ENCODE measurements around the gene HNRNPL. TPM values are rescaled to one million over a fixed set of nuclear protein-coding genes. Genes with fewer than 3 reads are reported as not detected.

HNRNPL gene
- total RNA-seq, 1 experiment from 2014 or later = 443 TPM

GRCh38 chr19:38850976-38851621 is 1.3 kb upstream of the HNRNPL start:
- intact Hi-C loops (cut with micrococcal nuclease; ENCODE audit: unreplicated experiment) = loop anchor here (1.0 to 5.0 kb wide), 7 partner anchors 14 to 214 kb away; partner anchors contain the start of genes ECH1, MRPS12, NFKBIB and SARS2
- Histone ChIP-seq H4K20me1 (ENCODE audit: insufficient read depth) (peaks cover 28% of the 10 kb centered on the region), H3F3A (ENCODE audit: insufficient read depth, low read depth) (peaks cover 45% of the 10 kb centered on the region), H3K27ac (peak overlapping the region; percentile 84), H2AFZ (peak overlapping the region; percentile 86), H3K4me3 (peak overlapping the region; percentile 76), H3K4me2 (peak overlapping the region; percentile 99), H3K9me2 (ENCODE audit: insufficient read depth) (no peaks in the 10 kb centered on the region), H3K4me1 (replicated peaks; ENCODE audit: insufficient read depth) (peaks cover 35% of the 10 kb centered on the region), H3K27me3 (ENCODE audit: insufficient read depth, low read depth) (no peaks in the 10 kb centered on the region), H3K9me3 (ENCODE audit: insufficient read depth, low read depth) (no peaks in the 10 kb centered on the region), H3K36me3 (ENCODE audit: low read depth) (peaks cover 11% of the 10 kb centered on the region), H3K79me2 (ENCODE audit: low read depth) (peaks cover 42% of the 10 kb centered on the region)
- DNase-seq = no peak
- ChIA-PET POLR2A (ENCODE audit: unreplicated experiment) (interaction anchor here (0.5 to 0.7 kb wide), 6 partner anchors 12 to 316 kb away, joined by 3 to 17 read pairs (median 4); no protein-coding TSS in a partner anchor), CTCF (interaction anchor here (1.0 kb wide), 1 partner anchor 80 kb away, joined by 3 read pairs; the partner anchor contains the start of genes MRPS12 and SARS2)
- TSS peak; percentile 6 for BruUV-seq (replicated peaks)
- no peak for TF ChIP-seq CTCF (conservative IDR thresholded peaks at IDR 0.05)
- TF ChIP-seq EZH2 (IDR thresholded peaks at IDR 0.05; ENCODE audit: low read depth) = no peak

- CTCF ChIA-PET = interaction anchor here (1.0 kb wide), 1 partner anchor 80 kb away, joined by 3 read pairs; the partner anchor contains the start of genes MRPS12 and SARS2
- H4K20me1 ChIP-seq (ENCODE audit: insufficient read depth) = peaks cover 34% of the 10 kb centered on the region
- TF ChIP-seq EZH2 (IDR thresholded peaks at IDR 0.05; ENCODE audit: low read depth) (no peak), CTCF (conservative IDR thresholded peaks at IDR 0.05) (no peak)
- TSS peak; percentile 77 for BruUV-seq (replicated peaks)
- POLR2A ChIA-PET (ENCODE audit: unreplicated experiment) = interaction anchor here (0.5 kb wide), 1 partner anchor 81 kb away, joined by 5 read pairs; no protein-coding TSS in a partner anchor
- H3F3A ChIP-seq (ENCODE audit: insufficient read depth, low read depth) = peaks cover 51% of the 10 kb centered on the region
- H3K4me1 ChIP-seq (replicated peaks; ENCODE audit: insufficient read depth) = peaks cover 35% of the 10 kb centered on the region
- no peak for DNase-seq
- peaks cover 17% of the 10 kb centered on the region for H3K36me3 ChIP-seq (ENCODE audit: low read depth)
- no peaks in the 10 kb centered on the region for H3K9me3 ChIP-seq (ENCODE audit: insufficient read depth, low read depth)
- peak overlapping the region; percentile 84 for H3K27ac ChIP-seq
- no peaks in the 10 kb centered on the region for H3K9me2 ChIP-seq (ENCODE audit: insufficient read depth)
- no peaks in the 10 kb centered on the region for H3K27me3 ChIP-seq (ENCODE audit: insufficient read depth, low read depth)
- peak overlapping the region; percentile 99 for H3K4me2 ChIP-seq
- 0 out of 2 replicates have a peak overlapping the region, but pooled peaks have one; percentile 66 for H2AFZ ChIP-seq
- intact Hi-C loops (cut with micrococcal nuclease; ENCODE audit: unreplicated experiment) = loop anchor here (1.0 to 5.0 kb wide), 7 partner anchors 14 to 213 kb away; partner anchors contain the start of genes ECH1, MRPS12, NFKBIB and SARS2
- H3K79me2 ChIP-seq (ENCODE audit: low read depth) = peaks cover 48% of the 10 kb centered on the region
- H3K4me3 ChIP-seq = peak overlapping the region; percentile 76
These were observed 720 bp upstream of the HNRNPL start for GRCh38 chr19:38850436-38850975.

GRCh38 chr19:38849147-38849859 is 483 bp downstream of the HNRNPL start:
- Histone ChIP-seq H3K4me1 (replicated peaks; ENCODE audit: insufficient read depth) (peaks cover 35% of the 10 kb centered on the region), H3K27ac (peak overlapping the region; percentile 93), H3K4me2 (peak overlapping the region; percentile 97), H3K27me3 (ENCODE audit: insufficient read depth, low read depth) (no peaks in the 10 kb centered on the region), H3F3A (ENCODE audit: insufficient read depth, low read depth) (peaks cover 63% of the 10 kb centered on the region), H3K79me2 (ENCODE audit: low read depth) (peaks cover 60% of the 10 kb centered on the region), H4K20me1 (ENCODE audit: insufficient read depth) (peaks cover 46% of the 10 kb centered on the region), H3K36me3 (ENCODE audit: low read depth) (peaks cover 29% of the 10 kb centered on the region), H3K9me3 (ENCODE audit: insufficient read depth, low read depth) (no peaks in the 10 kb centered on the region), H2AFZ (no peak overlapping the region), H3K9me2 (ENCODE audit: insufficient read depth) (no peaks in the 10 kb centered on the region), H3K4me3 (peak overlapping the region; percentile 79)
- BruUV-seq (replicated peaks) = no TSS peak
- ChIA-PET CTCF (interaction anchor here (0.7 to 0.9 kb wide), 4 partner anchors 39 to 215 kb away, joined by 3 to 9 read pairs (median 6); partner anchors contain the start of genes MRPS12 and SARS2), POLR2A (ENCODE audit: unreplicated experiment) (interaction anchor here (0.5 to 0.7 kb wide), 7 partner anchors 50 to 434 kb away, joined by 3 to 25 read pairs (median 4); partner anchors contain the start of gene ACTN4)
- DNase-seq = peak; percentile 83 to 95
- no peak for TF ChIP-seq CTCF (conservative IDR thresholded peaks at IDR 0.05)
- intact Hi-C loops (cut with micrococcal nuclease; ENCODE audit: unreplicated experiment) = no loop called here

Data from PC-9 (cell line).